K562 (cell line): Measurements from ENCODE around the gene TPGS2. TPM values are rescaled to one million over a fixed set of nuclear protein-coding genes. Genes with fewer than 3 reads are reported as not detected.

Experiments
- ATAC-seq: fragments of 200-7000 bp; cut with Tn5 transposase; 3 replicates; pipeline ENCODE4 v1.9.1; 2020; ENCODE audit warnings: moderate library complexity
- BruUV-seq: library from RNA; stranded (reverse); fragments of 400-500 nt; replicated peaks from 2 replicates; lab custom pipeline; 2021; lab: Mats Ljungman, UMichigan
- CTCF ChIA-PET: fragments of 300-600 bp; formaldehyde crosslinking; extraction: SDS; loops from one replicate; lab custom pipeline; 2021; ENCODE audit warnings: low intra/inter-chr PET ratio; lab: Yijun Ruan, JAX
- POLR2A ChIA-PET: fragments of 300-600, 350-650 bp; sonication (Branson Sonifier 250); formaldehyde crosslinking; extraction: SDS; loops from one replicate; lab custom pipeline; 2021; ENCODE audit warnings: antibody characterized with exemption, inconsistent platforms; lab: Yijun Ruan, JAX
- DNase-seq, 4 experiments: peaks; one replicate each; pipeline versions ENCODE4 v3.0.0 to v3.0.0-alpha.2; 2011 to 2018; ENCODE audit warnings: low spot score in 3 of 4, mixed read lengths in 3 of 4; ENCODE audit errors: extremely low read depth in 1 of 4
- FAIRE-seq: peaks from 2 replicates; lab custom pipeline; 2011; peaks lifted over from hg19 to GRCh38; lab: Jason Lieb, UNC
- H2AFZ ChIP-seq: 2 replicates; pipeline ENCODE4 v1.6.0; 2011; ENCODE audit warnings: low read depth, low read length, control low read depth, inconsistent platforms
- H3K27ac ChIP-seq: fragments of 200-600 bp; 3 replicates; pipeline ENCODE4 v1.8.0; 2011; ENCODE audit warnings: low read depth, mild to moderate bottlenecking, control low read depth, inconsistent platforms, low read length, moderate library complexity, mixed read lengths; ENCODE audit errors: extremely low read depth
- H3K27me3 ChIP-seq, 2 experiments: fragments of 300-600 bp in 1 of 2; 2 replicates in 1 of 2; 3 replicates in 1 of 2; pipeline versions ENCODE4 v1.6.0 to v1.8.0; 2011; ENCODE audit warnings: inconsistent platforms in 2 of 2, low read length in 2 of 2, mild to moderate bottlenecking in 1 of 2, mixed read lengths in 1 of 2, moderate library complexity in 1 of 2; ENCODE audit not compliant: control insufficient read depth in 2 of 2, insufficient read depth in 2 of 2
- H3K36me3 ChIP-seq: fragments of 300-600 bp; 3 replicates; pipeline ENCODE4 v1.8.0; 2011; ENCODE audit warnings: mild to moderate bottlenecking, low read length, inconsistent platforms; ENCODE audit not compliant: control insufficient read depth, insufficient read depth
- H3K4me1 ChIP-seq, 2 experiments: fragments of 200-600 bp in 1 of 2; replicated peaks in 1 of 2; 2 replicates in 1 of 2; 3 replicates in 1 of 2; pipeline versions ENCODE4 v1.5.1 to v1.8.0; 2011; ENCODE audit warnings: inconsistent platforms in 2 of 2, low read length in 2 of 2, mild to moderate bottlenecking in 1 of 2, mixed read lengths in 1 of 2, moderate library complexity in 1 of 2; ENCODE audit not compliant: control insufficient read depth in 2 of 2, insufficient read depth in 2 of 2
- H3K4me2 ChIP-seq: 2 replicates; pipeline ENCODE4 v1.6.1; 2011; ENCODE audit warnings: low read length, control low read depth, inconsistent platforms, mixed read lengths; ENCODE audit not compliant: insufficient read depth
- H3K4me3 ChIP-seq: fragments of 200-600 bp; sonication (generic), shearing (Covaris generic); 2 replicates; pipeline ENCODE4 v1.5.1; 2016; ENCODE audit warnings: control low read depth, inconsistent platforms
- H3K79me2 ChIP-seq: fragments of 200-600 bp; 3 replicates; pipeline ENCODE4 v1.8.0; 2011; ENCODE audit warnings: low read length, inconsistent platforms; ENCODE audit not compliant: control insufficient read depth, insufficient read depth
- H3K9ac ChIP-seq, 2 experiments: 2 replicates each; pipeline versions ENCODE4 v1.6.0 to v1.6.1; 2011; ENCODE audit warnings: low read depth in 2 of 2, low read length in 2 of 2, control low read depth in 1 of 2, inconsistent platforms in 1 of 2, mild to moderate bottlenecking in 1 of 2, mixed read lengths in 1 of 2; ENCODE audit not compliant: insufficient read depth in 1 of 2
- H3K9me1 ChIP-seq: one replicate; pipeline ENCODE4 v1.6.0; 2011; ENCODE audit warnings: inconsistent platforms, mild to moderate bottlenecking, low read length, moderate library complexity; ENCODE audit not compliant: control insufficient read depth, insufficient read depth
- H3K9me3 ChIP-seq: replicated peaks from 2 replicates; pipeline ENCODE4 v1.5.1; 2011; ENCODE audit warnings: low read depth, low read length, inconsistent platforms; ENCODE audit not compliant: control insufficient read depth, insufficient read depth
- H4K20me1 ChIP-seq: replicated peaks from 2 replicates; pipeline ENCODE4 v1.6.1; 2011; ENCODE audit warnings: low read length, inconsistent platforms, mixed read lengths; ENCODE audit not compliant: control insufficient read depth, insufficient read depth
- COPS2 ChIP-seq: fragments of 450-650 bp; conservative IDR thresholded peaks from 2 replicates; pipeline ENCODE4 v1.6.1; 2016; ENCODE audit warnings: mild to moderate bottlenecking, moderate library complexity
- ETS2 ChIP-seq: IDR thresholded peaks from 2 replicates; pipeline ENCODE4 v1.6.1; 2016; ENCODE audit warnings: borderline replicate concordance, missing genetic modification characterization, mild to moderate bottlenecking, moderate library complexity, missing compliant biosample characterization; ENCODE audit not compliant: poor library complexity, severe bottlenecking
- FOXJ2 ChIP-seq: fragments of 200-800 bp; sonication (Bioruptor generic); IDR thresholded peaks from 2 replicates; pipeline ENCODE4 v1.6.1; 2016; ENCODE audit warnings: missing genetic modification characterization, missing compliant biosample characterization
- MBD2 ChIP-seq: sonication (generic); IDR thresholded peaks from 2 replicates; pipeline ENCODE4 v1.6.1; 2016; ENCODE audit warnings: low read depth, borderline replicate concordance
- MITF ChIP-seq: IDR thresholded peaks from 2 replicates; pipeline ENCODE4 v1.6.1; 2014; ENCODE audit warnings: antibody characterized with exemption
- MLX ChIP-seq, 2 experiments: fragments of 450-650 bp in 1 of 2; sonication (generic) in 1 of 2; formaldehyde crosslinking; conservative IDR thresholded peaks; 2 replicates each; pipeline versions ENCODE4 v1.4.0 to v1.8.1; 2020 to 2022; ENCODE audit warnings: mild to moderate bottlenecking in 1 of 2, missing genetic modification reagents in 1 of 2
- MNT ChIP-seq, 2 experiments: fragments of 450-650 bp; conservative IDR thresholded peaks; 2 replicates each; pipeline ENCODE4 v1.6.1; 2017; ENCODE audit warnings: mild to moderate bottlenecking in 2 of 2, moderate library complexity in 2 of 2
- TAF1 ChIP-seq: IDR thresholded peaks from 2 replicates; pipeline ENCODE4 v1.6.1; 2011; ENCODE audit warnings: mild to moderate bottlenecking, low read length, moderate library complexity; ENCODE audit not compliant: insufficient read depth, control insufficient read depth, severe bottlenecking; ENCODE audit errors: extremely low read depth
- TAF9B ChIP-seq: fragments of 450-650 bp; IDR thresholded peaks from 2 replicates; pipeline ENCODE4 v1.6.1; 2018; ENCODE audit warnings: mild to moderate bottlenecking; ENCODE audit not compliant: partially characterized antibody
- ZKSCAN3 ChIP-seq: fragments of 250-450 bp; sonication (Bioruptor Pico); IDR thresholded peaks from 2 replicates; pipeline ENCODE4 v1.4.0; 2020
- ZNF274 ChIP-seq: IDR thresholded peaks from 2 replicates; pipeline ENCODE4 v1.6.1; 2011; ENCODE audit warnings: low read depth, mild to moderate bottlenecking, low read length, moderate library complexity, borderline replicate concordance
- ZNF395 ChIP-seq: fragments of 200-800 bp; sonication (Bioruptor generic); IDR thresholded peaks from 2 replicates; pipeline ENCODE4 v1.6.1; 2017; ENCODE audit warnings: missing genetic modification characterization, missing compliant biosample characterization
- WGBS: fragments of 100-300 bp; shearing (Covaris generic); methylation state at CpG from one replicate; pipeline ENCODE4 v1.1.6; 2016; ENCODE audit warnings: low coverage, mixed read lengths; ENCODE audit not compliant: insufficient coverage; ENCODE audit errors: missing lambda C conversion rate; 5-methylcytosine and 5-hydroxymethylcytosine counted together
- in situ Hi-C: fragments of 300-500 bp; cut with MboI; formaldehyde crosslinking; loops from 4 replicates; pipeline ENCODE4 v1.15.0; 2018; ENCODE audit warnings: inconsistent platforms, mixed read lengths
- intact Hi-C: fragments of 100-400 bp; cut with micrococcal nuclease; formaldehyde crosslinking; loops from 2 replicates; pipeline ENCODE4 v1.14.2; 2022
- polyA plus RNA-seq, 8 experiments: library from polyadenylated mRNA; depleted of rRNA in 4 of 8; stranded (reverse) in 5 of 8; unstranded in 3 of 8; fragments of >200 nt; fragmentation: Nextera tagmentation in 2 of 8; fragmentation: Illumina TruSeq in 1 of 8; extraction: Ambion mirVana in 2 of 8; extraction: Trizol in 1 of 8; gene quantifications; 2 replicates each; pipeline versions ENCODE4 v1.2.1 to v1.2.3, GENCODE V29; 2011 to 2014; ENCODE audit warnings: inconsistent platforms in 1 of 8, missing spikeins in 1 of 8
- total RNA-seq, 7 experiments: library from RNA; depleted of rRNA in 6 of 7; stranded (reverse); fragments of >200 nt in 6 of 7; fragmentation: Illumina TruSeq in 2 of 7; extraction: Trizol in 2 of 7; gene quantifications; 2 replicates each; pipeline versions ENCODE4 v1.2.1 to v1.2.3, GENCODE V29; 2011 to 2021; ENCODE audit warnings: low replicate concordance in 1 of 7
- TF ChIP-seq, protein P1 (sequence below): IDR thresholded peaks from 2 replicates; pipeline ENCODE4 v1.6.1; 2016; ENCODE audit warnings: missing genetic modification characterization, missing compliant biosample characterization

TPGS2 gene
- total and polyA plus RNA-seq, 9 of the 15 experiments (the other 6 are each of a cell fraction or from before 2014, with no cell fraction given): 94.2 to 449 (median 134) TPM

GRCh38 chr18:36871801-36872200, 43.0 kb upstream of the TPGS2 start (continued):
- no peak for TF ChIP-seq MITF
- TF ChIP-seq TAF1: no peak
- TF ChIP-seq TAF9B: no peak
- no peak for TF ChIP-seq ZKSCAN3 (CRISPR knock-in tag)

DNA sequence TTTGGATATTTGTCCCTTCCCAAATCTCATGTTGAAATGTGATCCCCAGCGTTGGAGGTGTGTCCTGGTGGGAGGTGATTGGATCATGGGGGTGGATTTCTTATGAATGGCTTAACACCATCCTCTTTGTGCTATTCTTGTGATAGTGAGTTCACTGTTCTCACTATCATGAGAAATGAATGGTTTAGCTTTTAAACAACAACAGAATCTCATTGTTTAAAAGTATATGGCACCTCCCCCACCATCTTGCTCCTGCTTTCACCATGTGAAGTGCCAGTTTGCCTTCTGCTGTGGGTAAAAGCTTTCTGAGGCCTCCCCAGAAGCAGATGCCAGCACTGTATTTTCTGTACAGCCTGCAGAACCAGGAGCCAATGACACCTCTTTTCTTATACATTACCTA, 38.3 kb upstream of the TPGS2 start:
- FAIRE-seq (no peak), DNase-seq (no peak), ATAC-seq (no peak)
- POLR2A ChIA-PET: interaction anchor here (0.7 to 1.8 kb wide), 2 partner anchors 10 to 17 kb away, joined by 3 read pairs; no protein-coding TSS in a partner anchor
- Histone ChIP-seq H3K27me3 (no peaks in the 10 kb centered on the region), H3K4me1 (no peaks in the 10 kb centered on the region), H3K9me3 (no peaks in the 10 kb centered on the region), H3K9me1 (no peaks in the 10 kb centered on the region), H3K9ac (no peak overlapping the region), H3K36me3 (no peaks in the 10 kb centered on the region), H3K4me3 (no peak overlapping the region), H3K79me2 (no peaks in the 10 kb centered on the region), H3K27ac (no peak overlapping the region), H2AFZ (no peak overlapping the region), H4K20me1 (no peaks in the 10 kb centered on the region), H3K4me2 (no peak overlapping the region)
- 12% methylated on average over 1 of the region's 1 CpG for WGBS
- intact Hi-C loops: no loop called here
- in situ Hi-C loops: no loop called here
- BruUV-seq: no TSS peak
- CTCF ChIA-PET: no interaction called here
- TF ChIP-seq ETS2 (no peak), ZNF274 (no peak), MBD2 (no peak), FOXJ2 (tag) (no peak), COPS2 (no peak), MNT (conservative IDR thresholded peaks at IDR 0.05) (no peak), ZNF395 (CRISPR knock-in tag) (no peak), MLX (CRISPR knock-in tag; conservative IDR thresholded peaks at IDR 0.05) (no peak)
- TF ChIP-seq, protein P1, sequence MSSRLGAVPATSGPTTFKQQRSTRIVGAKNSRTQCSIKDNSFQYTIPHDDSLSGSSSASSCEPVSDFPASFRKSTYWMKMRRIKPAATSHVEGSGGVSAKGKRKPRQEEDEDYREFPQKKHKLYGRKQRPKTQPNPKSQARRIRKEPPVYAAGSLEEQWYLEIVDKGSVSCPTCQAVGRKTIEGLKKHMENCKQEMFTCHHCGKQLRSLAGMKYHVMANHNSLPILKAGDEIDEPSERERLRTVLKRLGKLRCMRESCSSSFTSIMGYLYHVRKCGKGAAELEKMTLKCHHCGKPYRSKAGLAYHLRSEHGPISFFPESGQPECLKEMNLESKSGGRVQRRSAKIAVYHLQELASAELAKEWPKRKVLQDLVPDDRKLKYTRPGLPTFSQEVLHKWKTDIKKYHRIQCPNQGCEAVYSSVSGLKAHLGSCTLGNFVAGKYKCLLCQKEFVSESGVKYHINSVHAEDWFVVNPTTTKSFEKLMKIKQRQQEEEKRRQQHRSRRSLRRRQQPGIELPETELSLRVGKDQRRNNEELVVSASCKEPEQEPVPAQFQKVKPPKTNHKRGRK (tag): no peak
